ENCODE measurements around the gene PRKG1. TPM values are rescaled to one million over a fixed set of nuclear protein-coding genes. Genes with fewer than 3 reads are reported as not detected.

PRKG1 gene
- total and polyA plus RNA-seq, 2 of the 8 experiments (the other 6 are each of a cell fraction or from before 2014, with no cell fraction given) = 4.2 to 15.2 TPM

- Histone ChIP-seq H2BK5ac (ENCODE audit: low read depth, low read length) (no peak overlapping the region), H2BK120ac (replicated peaks; ENCODE audit: low read depth, low read length) (no peak overlapping the region), H3K23me2 (ENCODE audit: low read depth, low read length) (no peaks in the 10 kb centered on the region), H4K8ac (ENCODE audit: extremely low read depth, insufficient read depth, low read length) (no peak overlapping the region), H3K27ac (ENCODE audit: low read depth, low read length) (no peak overlapping the region), H2AK5ac (ENCODE audit: low read depth, low read length) (no peak overlapping the region), H4K5ac (ENCODE audit: insufficient read length, low read depth, low read length) (no peak overlapping the region), H2BK12ac (ENCODE audit: low read depth, low read length) (no peak overlapping the region), H3K23ac (ENCODE audit: insufficient read length) (no peak overlapping the region), H3K4me3 (ENCODE audit: extremely low read depth in 1 of 4, insufficient read depth in 2 of 4, low read depth in 3 of 4, low read length in 4 of 4) (no peak overlapping the region), H2BK20ac (ENCODE audit: low read length) (no peak overlapping the region), H3K79me1 (ENCODE audit: low read depth, low read length) (no peaks in the 10 kb centered on the region), H3K9ac (replicated peaks in 1 of 4; ENCODE audit: extremely low read depth in 1 of 4, low read depth in 3 of 4, low read length in 3 of 4) (no peak overlapping the region), H4K20me1 (replicated peaks in 1 of 2; ENCODE audit: control insufficient read depth in 1 of 2, insufficient read depth in 2 of 2, low read length in 2 of 2) (no peaks in the 10 kb centered on the region), H3K9me3 (ENCODE audit: insufficient read depth in 2 of 2, low read depth in 1 of 2, low read length in 1 of 2) (no peaks in the 10 kb centered on the region), H3K4me2 (ENCODE audit: insufficient read depth in 1 of 2, low read depth in 2 of 2, low read length in 2 of 2) (no peak overlapping the region), H2BK15ac (ENCODE audit: low read length) (no peak overlapping the region), H3K79me2 (ENCODE audit: control insufficient read depth in 1 of 2, insufficient read depth in 2 of 2, low read length in 2 of 2) (no peaks in the 10 kb centered on the region), H2AFZ (ENCODE audit: low read length) (no peak overlapping the region), H3K14ac (ENCODE audit: insufficient read length) (no peak overlapping the region), H4K91ac (replicated peaks; ENCODE audit: insufficient read length, low read length) (no peak overlapping the region), H3K36me3 (ENCODE audit: control insufficient read depth in 2 of 4, insufficient read depth in 4 of 4, low read length in 3 of 4) (no peaks in the 10 kb centered on the region), H3K56ac (replicated peaks; ENCODE audit: insufficient read length, low read depth, low read length) (no peak overlapping the region), H3K27me3 (replicated peaks in 1 of 4; ENCODE audit: control insufficient read depth in 3 of 4, extremely low read depth in 1 of 4, insufficient read depth in 3 of 4, low read length in 3 of 4) (no peaks in the 10 kb centered on the region), H3K18ac (ENCODE audit: extremely low read depth, low read length) (no peak overlapping the region), H3K4me1 (replicated peaks in 1 of 4; ENCODE audit: control insufficient read depth in 3 of 4, insufficient read depth in 4 of 4, low read length in 3 of 4) (no peaks in the 10 kb centered on the region), H3K4ac (replicated peaks; ENCODE audit: insufficient read length, low read depth, low read length) (no peak overlapping the region)
- ChIA-PET CTCF (ENCODE audit: partially characterized antibody) (interaction anchor here (0.8 to 1.1 kb wide), 6 partner anchors 10 to 163 kb away, joined by 3 to 5 read pairs (median 4); partner anchors contain the start of gene DKK1), POLR2A (ENCODE audit: partially characterized antibody) (no interaction called here)
- 82% methylated on average over 2 of the region's 2 CpGs; no CpG with 5 or more reads in 1 of the 2 experiments for WGBS, 2 experiments (ENCODE audit: extremely low coverage in 1 of 2, insufficient coverage in 1 of 2, insufficient read length in 1 of 2, insufficient replicate concordance in 2 of 2, low coverage in 1 of 2, low lambda C conversion rate in 2 of 2, missing lambda C conversion rate in 1 of 2)
- TF ChIP-seq PHF8 (conservative IDR thresholded peaks at IDR 0.05; ENCODE audit: low read depth, low read length) = no peak
- no peak for TF ChIP-seq BACH1 (IDR thresholded peaks at IDR 0.05; ENCODE audit: low read length)
- no peak for TF ChIP-seq SUZ12 (IDR thresholded peaks at IDR 0.05; ENCODE audit: low read length)
- TF ChIP-seq NRF1 (IDR thresholded peaks at IDR 0.05; ENCODE audit: low read depth, low read length) = no peak
- no peak for TF ChIP-seq SRF (IDR thresholded peaks at IDR 0.05; ENCODE audit: low read depth, low read length)
- TF ChIP-seq HDAC6 (IDR thresholded peaks at IDR 0.05; ENCODE audit: low read depth, low read length) = no peak
- FAIRE-seq (no peak), DNase-seq (ENCODE audit: low read depth in 1 of 2, low spot score in 2 of 2) (no peak)
These were observed 1252.1 kb downstream of the PRKG1 start for GRCh38 chr10:52326382-52326781.

Data from H1 (cell line).